LHCN-M2 (cell line): ENCODE measurements around the gene TEX22. TPM values are rescaled to one million over a fixed set of nuclear protein-coding genes. Genes with fewer than 3 reads are reported as not detected.

Experiments used
- DNase-seq: peaks from one replicate; pipeline ENCODE4 v3.0.0-alpha.2; 2012; ENCODE audit warnings: low read depth
- total RNA-seq: library from RNA; depleted of rRNA; stranded (reverse); fragments of >200 nt; gene quantifications from 2 replicates; pipeline ENCODE4 v1.2.3, GENCODE V29; 2014

TEX22 gene
- total RNA-seq, 1 experiment from 2014 or later: 0.06 TPM

GRCh38 chr14:105366386-105367074, 31.8 kb upstream of the TEX22 start:
- DNase-seq: no peak

- DNase-seq: no peak
Observed at GRCh38 chr14:105367116-105368031, 31.0 kb upstream of the TEX22 start.

DNA sequence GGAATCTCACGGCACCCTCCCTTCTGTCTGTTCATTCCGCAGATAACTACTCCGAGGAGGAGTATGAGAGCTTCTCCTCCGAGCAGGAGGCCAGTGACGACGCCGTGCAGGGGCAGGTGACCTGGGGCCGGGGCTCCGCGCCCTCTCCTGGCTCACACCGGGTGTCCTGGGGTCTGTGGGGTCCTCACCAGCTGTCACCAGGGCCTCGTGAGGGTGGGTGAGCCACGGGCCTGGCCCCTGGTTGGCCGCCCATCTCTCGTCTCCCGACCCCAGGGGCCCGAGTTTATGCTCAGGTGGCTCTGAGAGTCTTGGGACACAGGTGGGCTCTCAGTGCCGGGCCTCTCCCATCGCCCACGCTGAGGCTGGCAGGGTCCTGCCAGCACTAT, 30.3 kb upstream of the TEX22 start:
- no peak for DNase-seq

- DNase-seq: no peak
Observed at GRCh38 chr14:105368426-105368825, 29.9 kb upstream of the TEX22 start.

GRCh38 chr14:105368910-105369652, 29.3 kb upstream of the TEX22 start:
- no peak for DNase-seq

GRCh38 chr14:105369653-105370040, 28.7 kb upstream of the TEX22 start:
- DNase-seq: no peak

DNA sequence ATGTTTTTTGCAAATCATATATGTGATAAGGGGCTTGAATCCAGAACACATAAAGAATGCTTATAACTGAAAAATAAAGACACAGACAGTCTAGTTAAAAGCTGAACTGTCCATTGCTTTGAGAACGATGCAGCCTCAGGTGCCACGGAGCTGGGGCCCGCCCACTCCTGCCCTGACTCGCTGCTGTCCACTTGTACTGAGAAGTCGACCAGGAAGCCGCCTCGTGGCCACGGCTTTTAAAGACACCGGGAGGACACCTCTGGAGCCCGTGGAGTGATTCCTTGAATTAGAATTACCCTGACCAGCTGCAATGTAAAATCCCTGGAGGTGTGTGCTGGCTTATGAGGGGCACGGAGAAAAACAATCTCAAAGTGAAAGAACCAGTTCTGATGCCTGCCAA, 23.9 kb upstream of the TEX22 start:
- no peak for DNase-seq

DNA sequence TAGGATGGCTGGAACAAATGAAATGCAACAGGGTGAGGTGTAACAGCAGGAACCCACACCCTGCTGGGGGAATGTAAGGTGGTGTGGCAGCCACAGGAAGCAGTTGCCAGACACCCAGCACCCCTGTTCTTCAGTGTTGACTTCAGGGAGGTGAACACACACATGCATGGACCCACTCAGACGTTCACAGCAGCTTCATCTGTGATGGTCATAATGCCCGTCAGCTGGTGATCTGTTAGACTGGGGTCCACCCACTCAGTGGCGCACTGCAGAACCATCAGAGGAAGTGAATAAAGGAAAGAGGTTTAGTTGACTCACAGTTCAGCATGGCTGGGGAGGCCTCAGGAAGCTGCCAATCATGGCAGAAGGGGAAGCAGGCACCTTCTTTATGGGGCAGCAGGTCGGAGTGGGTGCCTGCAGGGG, 22.7 kb upstream of the TEX22 start:
- no peak for DNase-seq

- DNase-seq: no peak
Observed at GRCh38 chr14:105376521-105377440, 21.6 kb upstream of the TEX22 start.

DNA sequence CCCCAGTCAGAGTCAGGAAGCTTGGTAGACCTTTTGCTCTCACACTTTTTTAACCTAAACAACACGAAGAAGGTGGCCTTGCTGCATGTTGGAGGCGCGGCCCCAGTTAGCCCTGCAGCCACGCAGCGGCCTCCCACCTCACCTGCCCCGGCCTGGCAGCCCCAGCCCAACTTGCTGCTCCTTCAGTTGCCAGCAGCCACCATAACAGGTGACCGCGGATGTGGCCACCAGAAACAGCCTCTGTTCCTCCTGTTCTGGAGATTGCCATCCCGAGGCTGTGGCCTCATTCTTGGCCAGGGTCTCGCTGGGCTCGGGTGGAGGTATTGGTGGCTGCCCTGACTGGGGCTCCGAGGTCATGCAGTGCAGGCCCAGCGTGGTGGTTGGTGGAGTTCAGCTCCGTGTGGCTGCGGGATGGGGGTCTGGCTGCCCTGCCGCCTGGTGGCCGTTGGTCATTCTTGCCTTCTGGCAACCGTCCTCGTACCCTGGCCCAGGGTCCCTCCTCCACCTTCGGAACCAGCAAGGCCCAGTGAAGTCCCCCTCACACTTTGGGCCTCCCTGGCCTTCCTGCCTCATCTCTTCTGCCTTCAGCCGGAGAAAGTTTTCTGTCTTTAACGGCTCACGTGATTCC, 20.7 kb upstream of the TEX22 start:
- DNase-seq: no peak

- DNase-seq: no peak
Observed at GRCh38 chr14:105378199-105378598, 20.1 kb upstream of the TEX22 start.

DNA sequence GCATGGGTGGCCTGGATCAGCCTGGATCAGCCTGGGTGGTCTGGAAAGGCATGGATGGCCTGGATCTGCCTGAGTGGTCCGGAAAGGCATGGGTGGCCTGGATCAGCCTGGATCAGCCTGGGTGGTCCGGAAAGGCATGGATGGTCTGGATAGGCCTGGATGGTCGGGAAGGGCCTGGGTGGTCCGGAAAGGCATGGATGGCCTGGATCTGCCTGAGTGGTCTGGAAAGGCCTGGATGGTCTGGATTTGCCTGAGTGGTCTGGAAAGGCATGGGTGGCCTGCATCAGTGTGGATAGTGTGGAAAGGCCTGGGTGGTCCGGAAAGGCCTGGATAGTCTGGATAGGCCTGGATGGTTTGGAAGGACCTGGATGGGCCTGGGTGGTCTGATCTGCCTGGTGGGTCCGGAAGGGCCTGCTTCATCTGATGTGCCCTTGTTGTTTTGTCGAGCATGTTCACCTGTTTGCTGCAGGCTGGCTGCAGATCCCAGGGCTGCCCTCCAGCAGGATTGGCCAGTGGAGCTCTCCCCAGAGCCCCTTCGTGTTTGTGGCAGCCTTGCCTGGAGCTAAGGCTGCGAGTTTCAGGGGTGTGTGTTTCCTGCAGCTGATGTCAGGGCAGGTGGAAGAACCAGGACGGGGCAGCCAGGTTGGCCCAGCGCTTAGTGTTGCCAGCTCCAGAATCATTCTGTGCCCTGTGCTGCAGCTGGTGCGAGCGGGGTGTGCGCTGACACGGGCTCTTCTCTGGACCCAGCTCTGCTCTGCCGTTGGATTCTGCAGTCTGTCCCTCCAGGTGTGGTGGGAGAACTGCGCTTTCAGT, 19.3 kb upstream of the TEX22 start:
- no peak for DNase-seq

GRCh38 chr14:105379946-105380345, 18.4 kb upstream of the TEX22 start:
- DNase-seq: no peak

- no peak for DNase-seq
Observed at GRCh38 chr14:105380756-105381155, 17.6 kb upstream of the TEX22 start.

DNA sequence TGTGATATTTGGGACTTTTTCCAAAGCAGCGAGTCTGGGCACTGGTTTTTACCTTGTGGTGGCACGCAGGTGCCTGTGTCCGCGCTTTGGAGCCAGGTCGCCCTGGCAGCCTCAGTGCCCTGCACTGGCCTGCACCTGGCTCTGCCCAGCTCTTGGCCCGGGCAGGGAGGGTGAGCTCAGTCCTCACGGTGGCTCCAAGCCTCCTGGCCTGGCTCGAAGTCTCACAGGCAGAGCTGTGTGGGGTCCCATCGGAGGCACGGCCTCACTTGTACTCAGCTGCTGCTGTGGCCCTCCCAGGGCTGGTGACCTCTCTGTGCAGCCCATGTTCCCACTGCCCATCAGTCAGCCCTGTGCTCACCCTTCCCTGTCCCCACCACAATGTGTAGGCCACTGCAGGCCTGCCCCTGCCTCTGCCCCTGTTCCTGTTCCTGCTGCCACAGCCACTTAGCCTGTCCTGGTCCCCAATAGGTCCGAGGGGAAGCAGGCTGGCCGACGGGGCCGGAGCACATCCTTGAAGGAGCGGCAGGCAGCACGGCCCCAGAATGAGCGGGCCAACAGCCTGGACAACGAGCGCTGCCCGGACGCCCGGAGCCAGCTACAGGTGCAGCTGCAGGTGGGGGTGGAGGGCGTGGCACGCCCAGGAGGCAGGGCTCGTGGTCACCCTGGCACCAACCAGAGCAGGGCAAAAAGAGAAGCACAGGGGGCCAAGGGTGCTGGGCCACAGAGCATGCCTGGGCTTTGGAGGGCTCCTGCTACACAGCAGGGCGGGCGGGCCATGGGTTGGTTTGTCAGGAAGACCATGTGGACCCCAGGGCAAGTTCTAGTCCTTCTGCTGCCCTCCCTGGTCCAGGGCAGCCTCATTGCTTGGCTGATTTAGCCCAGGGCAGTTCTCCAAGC, 16.6 kb upstream of the TEX22 start:
- DNase-seq: no peak

DNA sequence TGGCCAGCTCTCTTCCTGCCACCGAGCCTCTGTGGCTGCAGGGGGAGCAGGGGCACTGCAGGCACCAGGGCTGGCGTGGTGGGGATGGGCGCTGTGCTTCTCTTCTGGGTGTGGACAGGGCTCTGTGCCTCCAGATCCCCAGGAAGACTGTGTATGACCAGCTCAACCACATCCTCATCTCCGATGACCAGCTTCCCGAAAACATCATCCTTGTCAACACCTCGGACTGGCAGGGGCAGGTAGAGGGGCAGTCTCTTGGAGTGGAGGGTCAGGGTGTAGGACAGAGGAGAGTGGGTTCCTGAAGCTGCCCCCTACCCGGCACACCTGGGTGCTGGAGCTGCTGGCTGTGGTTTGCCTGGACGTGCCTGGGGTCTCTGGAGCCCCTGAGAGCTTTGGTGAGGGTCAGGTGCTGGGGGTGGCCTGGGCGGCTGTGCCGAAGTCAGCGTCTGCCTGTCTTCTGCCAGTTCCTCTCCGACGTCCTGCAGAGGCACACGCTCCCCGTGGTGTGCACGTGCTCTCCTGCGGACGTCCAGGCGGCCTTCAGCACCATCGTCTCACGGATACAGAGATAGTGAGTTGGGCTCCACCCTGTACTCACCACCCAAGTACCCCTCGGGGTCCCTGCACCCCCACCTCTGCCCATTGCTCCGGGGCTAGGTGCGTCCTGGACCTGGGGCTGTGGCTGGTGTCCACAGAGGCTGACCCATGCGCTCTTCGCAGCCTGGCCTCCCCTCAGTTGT, 15.8 kb upstream of the TEX22 start:
- no peak for DNase-seq

DNA sequence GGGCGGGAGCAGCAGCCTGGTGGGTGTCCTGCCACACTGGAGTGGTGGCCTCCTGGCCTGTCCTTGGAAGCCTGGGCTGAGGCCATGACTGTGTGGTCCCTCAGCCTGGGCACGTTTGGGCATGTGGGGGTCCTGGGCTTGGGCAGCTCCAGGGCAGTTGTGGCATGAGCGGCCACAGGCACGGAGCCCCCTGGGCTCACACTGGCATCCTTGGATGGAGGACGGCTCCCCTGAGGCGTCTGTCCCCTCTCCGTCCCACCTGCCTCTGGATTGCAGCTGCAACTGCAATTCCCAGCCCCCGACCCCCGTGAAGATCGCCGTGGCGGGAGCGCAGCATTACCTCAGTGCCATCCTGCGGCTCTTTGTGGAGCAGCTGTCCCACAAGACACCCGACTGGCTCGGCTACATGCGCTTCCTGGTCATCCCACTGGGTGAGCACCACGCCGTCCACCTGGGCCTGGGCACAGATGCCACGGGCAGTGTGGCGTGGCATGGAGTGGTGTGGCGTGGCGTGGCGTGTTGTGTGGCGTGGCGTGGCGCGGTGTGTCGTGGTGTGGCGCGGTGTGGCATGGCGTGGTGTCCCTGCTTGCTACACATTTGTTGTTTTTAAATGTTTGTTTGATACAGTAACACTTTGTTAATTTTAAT, 15.1 kb upstream of the TEX22 start:
- no peak for DNase-seq
